ENCODE data around the gene VASH1.

VASH1 gene

GRCh38 chr14:76742185-76742584, 19.1 kb upstream of the VASH1 start:
- no peak for DNase-seq

GRCh38 chr14:76742966-76743365, 18.3 kb upstream of the VASH1 start:
- DNase-seq, result no peak

DNA sequence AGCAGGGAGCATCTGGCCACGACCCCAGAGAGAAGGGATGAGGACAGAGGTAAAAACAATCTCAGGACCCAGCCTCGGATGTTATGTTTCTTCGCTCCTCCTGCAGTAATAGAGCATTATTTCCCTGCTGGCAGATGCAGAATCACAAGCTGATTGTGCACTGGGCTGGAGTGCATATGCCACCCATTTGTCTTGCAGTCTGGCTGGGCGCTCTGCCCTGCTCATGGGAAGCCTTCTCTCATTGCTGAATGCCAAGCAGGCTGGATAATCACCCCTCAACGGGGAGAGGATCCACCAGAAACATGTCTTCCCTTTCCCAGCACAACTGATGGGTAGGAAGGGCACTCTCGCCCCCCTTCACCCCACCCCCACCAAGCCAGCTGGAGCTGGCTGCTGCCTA, 8.5 kb upstream of the VASH1 start:
- DNase-seq, result peak in 35 of 56 donors; percentile 27 to 79 (median 55)

GRCh38 chr14:76753541-76754198, 7.6 kb upstream of the VASH1 start:
- no peak for DNase-seq

DNA sequence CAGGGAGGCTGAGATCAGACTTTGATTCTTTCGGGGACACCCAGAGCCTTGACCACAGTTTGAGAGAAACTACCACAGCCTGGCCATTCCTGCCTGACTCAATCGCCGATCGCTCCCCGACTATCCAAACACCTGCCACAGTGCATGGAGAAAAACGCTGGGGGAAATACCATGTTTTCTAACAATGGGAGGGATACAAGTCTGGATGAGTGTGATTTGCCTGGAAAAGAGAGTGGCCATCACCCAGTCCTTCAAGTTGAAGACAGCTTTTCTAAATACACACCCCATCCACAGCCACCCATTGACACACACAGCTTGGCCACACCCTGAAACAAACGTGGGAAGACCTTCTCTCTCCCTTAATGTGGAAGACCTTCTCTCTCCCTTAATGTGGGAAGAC, 6.7 kb upstream of the VASH1 start:
- DNase-seq, result no peak

GRCh38 chr14:76755610-76756370, 5.5 kb upstream of the VASH1 start:
- no peak for DNase-seq

GRCh38 chr14:76756371-76756750, 4.9 kb upstream of the VASH1 start:
- no peak for DNase-seq

DNA sequence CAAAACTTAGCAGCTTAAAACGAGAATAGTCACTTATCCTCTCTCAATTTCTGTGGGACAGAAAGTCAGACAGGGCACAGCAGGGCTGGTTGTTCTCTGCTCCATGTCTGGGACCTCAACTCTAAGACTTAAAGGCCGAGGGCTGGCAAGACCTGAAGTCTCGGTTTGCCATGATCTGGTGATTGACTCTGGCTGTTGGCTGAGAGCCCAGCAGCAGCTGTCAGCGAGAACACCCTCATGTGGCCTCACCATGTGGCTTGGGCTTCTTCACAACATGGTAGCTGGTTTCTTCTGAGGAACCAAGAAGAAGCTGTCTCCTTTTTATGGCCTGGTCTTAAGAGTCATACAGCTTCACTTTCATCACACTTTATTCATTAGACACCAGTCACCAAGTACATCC, 1.7 kb upstream of the VASH1 start:
- DNase-seq, result no peak

GRCh38 chr14:76760331-76761135, 735 bp upstream of the VASH1 start:
- DNase-seq, result no peak

DNA sequence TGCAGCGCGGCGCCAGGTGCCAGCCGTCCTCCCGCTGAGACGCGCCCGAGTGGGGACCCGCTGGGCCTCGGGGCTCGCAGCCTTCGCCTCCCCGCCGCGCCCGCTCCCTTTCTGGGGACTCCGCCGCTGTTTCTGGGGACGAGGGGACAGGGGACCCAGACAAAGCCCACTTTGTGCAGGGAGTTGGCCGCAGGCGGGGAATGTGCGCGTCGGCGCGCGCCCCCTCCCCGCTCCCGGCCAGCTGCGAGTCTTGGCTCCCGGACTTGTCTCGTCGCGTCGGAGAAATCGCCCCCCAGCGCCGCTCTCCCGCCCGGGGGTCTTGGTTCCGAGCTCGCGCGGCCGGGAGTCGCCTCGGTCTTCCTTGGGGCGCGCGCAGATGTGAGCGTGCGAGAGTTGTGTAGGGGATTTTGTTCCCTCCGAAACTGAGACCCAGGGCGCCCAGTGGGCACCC, 717 bp downstream of the VASH1 start:
- DNase-seq, result peak in 39 of 56 donors; percentile 32 to 76 (median 56)

DNA sequence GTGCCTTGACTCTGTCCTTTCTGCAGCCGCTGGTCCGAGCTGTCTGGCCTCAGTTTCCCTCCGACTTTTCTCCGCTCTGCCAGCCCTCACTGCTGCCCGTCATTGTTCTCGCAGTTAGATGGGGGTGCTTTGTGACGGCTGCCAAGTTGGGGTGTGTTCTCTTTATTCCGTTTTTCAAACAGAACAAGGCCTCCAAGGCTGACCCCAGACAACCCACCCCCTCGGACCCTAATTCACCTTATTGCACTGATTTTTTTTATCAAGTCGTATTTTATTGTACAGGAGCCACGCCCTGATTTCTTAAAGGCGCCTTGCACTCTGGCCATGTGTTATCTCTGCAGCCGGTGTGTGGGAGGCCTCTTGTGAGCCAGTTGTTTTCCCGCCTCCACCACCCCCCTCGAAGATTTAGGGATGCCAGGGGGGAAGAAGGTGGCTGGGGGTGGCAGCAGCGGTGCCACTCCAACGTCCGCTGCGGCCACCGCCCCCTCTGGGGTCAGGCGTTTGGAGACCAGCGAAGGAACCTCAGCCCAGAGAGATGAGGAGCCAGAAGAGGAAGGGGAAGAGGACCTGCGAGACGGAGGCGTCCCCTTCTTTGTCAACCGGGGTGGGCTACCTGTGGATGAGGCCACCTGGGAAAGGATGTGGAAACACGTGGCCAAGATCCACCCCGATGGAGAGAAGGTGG, 1.3 kb downstream of the VASH1 start:
- peak in 3 of 56 donors; percentile 45 to 73 (median 64) for DNase-seq

GRCh38 chr14:76763096-76764041, 2.1 kb downstream of the VASH1 start:
- peak in 10 of 56 donors; percentile 27 to 56 (median 39) for DNase-seq

GRCh38 chr14:76765461-76765931, 4.2 kb downstream of the VASH1 start:
- no peak for DNase-seq

DNA sequence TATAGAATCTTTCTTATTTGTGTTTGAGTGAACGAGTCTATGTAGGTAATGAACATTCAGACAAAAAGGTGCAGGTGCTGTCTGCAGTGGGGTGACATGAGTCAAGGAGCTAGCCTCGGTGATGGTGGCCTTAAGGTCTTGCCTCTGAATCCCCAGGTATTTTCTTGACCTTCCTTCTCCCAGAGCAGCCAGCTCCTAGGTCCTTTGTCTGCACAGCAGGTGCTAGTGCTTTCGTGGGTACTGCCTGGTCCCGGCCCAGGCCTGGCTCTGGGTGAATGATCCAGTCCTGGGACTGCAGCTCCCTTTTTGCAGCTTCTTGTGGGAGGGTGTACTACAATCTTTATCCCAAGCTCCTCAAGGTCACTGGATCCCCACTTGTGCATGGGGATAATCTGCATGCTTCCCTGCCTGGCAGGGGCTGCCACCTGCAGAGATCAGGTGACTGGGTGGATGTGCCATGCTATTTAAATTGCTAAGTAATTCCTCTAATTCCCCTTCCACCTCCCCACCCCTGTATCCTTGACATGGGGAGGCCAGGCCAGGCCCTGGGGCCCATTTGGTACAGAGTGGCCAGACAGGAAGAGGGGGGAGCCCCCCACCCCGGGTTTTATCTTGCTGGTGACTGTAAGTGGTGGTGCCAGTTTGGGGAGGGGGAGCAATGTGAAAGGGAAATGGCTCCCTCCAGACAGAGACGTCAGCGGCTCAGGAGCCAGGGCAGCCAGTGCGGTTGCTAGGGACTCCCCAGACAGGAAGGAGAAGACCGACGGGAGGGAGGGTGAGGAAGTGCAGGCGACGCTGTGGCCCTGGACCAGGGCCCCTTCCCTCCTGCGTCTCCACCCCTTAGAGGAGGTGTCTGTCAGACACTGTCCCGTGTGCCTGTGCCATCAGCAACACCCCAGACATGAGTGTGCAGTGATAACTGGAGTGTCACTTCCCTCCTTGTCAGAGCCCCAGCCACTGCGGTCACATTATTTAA, 6.7 kb downstream of the VASH1 start:
- peak in 29 of 56 donors; percentile 27 to 67 (median 41) for DNase-seq

- no peak for DNase-seq
These were observed 7.6 kb downstream of the VASH1 start for GRCh38 chr14:76768671-76769500.

GRCh38 chr14:76769636-76770292, 8.5 kb downstream of the VASH1 start:
- no peak for DNase-seq
